ENCODE measurements around the gene SLC14A1.

- TF ChIP-seq EZH2 (IDR thresholded peaks at IDR 0.05) = no peak
- no peak for TF ChIP-seq FOXP2 (optimal IDR thresholded peaks at IDR 0.05; ENCODE audit: control extremely low read depth, extremely low read length, insufficient read depth)
Measured at GRCh38 chr18:45682181-45682580, 41.8 kb upstream of the SLC14A1 start.

Data from SK-N-MC (cell line).